ENCODE measurements around the gene RALGPS1. TPM values are rescaled to one million over a fixed set of nuclear protein-coding genes. Genes with fewer than 3 reads are reported as not detected.

The RALGPS1 gene
- total RNA-seq, 1 experiment from 2014 or later, result 18.6 TPM

GRCh38 chr9:126982215-126983002, 67.8 kb downstream of the RALGPS1 start:
- Histone ChIP-seq H4K20me1 (ENCODE audit: control insufficient read depth, insufficient read depth, insufficient read length) (no peaks in the 10 kb centered on the region), H3K27me3 (ENCODE audit: insufficient read depth, low read length) (no peaks in the 10 kb centered on the region), H2AFZ (ENCODE audit: low read length) (no peak overlapping the region), H3K4me1 (ENCODE audit: insufficient read depth, low read length) (no peaks in the 10 kb centered on the region), H2AK5ac (ENCODE audit: insufficient read length, low read length) (no peak overlapping the region), H3K56ac (ENCODE audit: insufficient read length, low read depth, low read length) (no peak overlapping the region), H2BK20ac (ENCODE audit: low read depth, low read length, poor library complexity, severe bottlenecking) (no peak overlapping the region), H3K79me2 (ENCODE audit: insufficient read depth, low read length) (no peaks in the 10 kb centered on the region), H3K9me3 (ENCODE audit: control insufficient read depth, low read depth, low read length) (no peaks in the 10 kb centered on the region), H4K8ac (replicated peaks; ENCODE audit: insufficient read length, low read depth, low read length) (no peak overlapping the region), H2BK12ac (ENCODE audit: insufficient read length, low read depth, low read length) (no peak overlapping the region), H3K14ac (ENCODE audit: insufficient read depth, low read length) (no peak overlapping the region), H3K9ac (ENCODE audit: extremely low read depth, insufficient read length, low read length) (no peak overlapping the region), H3K4ac (ENCODE audit: low read depth, low read length) (no peak overlapping the region), H3K4me2 (ENCODE audit: insufficient read depth, insufficient read length, low read length) (no peak overlapping the region), H2BK15ac (ENCODE audit: low read depth, low read length) (no peak overlapping the region), H3K23me2 (ENCODE audit: insufficient read length, low read depth, low read length, poor library complexity, severe bottlenecking) (no peaks in the 10 kb centered on the region), H3K79me1 (ENCODE audit: insufficient read depth, low read depth, low read length, poor library complexity, severe bottlenecking) (no peaks in the 10 kb centered on the region), H4K91ac (ENCODE audit: insufficient read length, low read depth, low read length) (no peak overlapping the region), H3T11ph (ENCODE audit: low read length) (no peak overlapping the region), H3K27ac (ENCODE audit: insufficient read length, low read depth, low read length) (no peak overlapping the region), H3K18ac (ENCODE audit: insufficient read length, low read depth, low read length) (no peak overlapping the region), H3K23ac (ENCODE audit: insufficient read length, low read depth, low read length) (no peak overlapping the region), H2BK120ac (ENCODE audit: low read depth, low read length, poor library complexity, severe bottlenecking) (no peak overlapping the region), H2BK5ac (ENCODE audit: insufficient read length, low read length) (no peak overlapping the region), H4K5ac (ENCODE audit: insufficient read length, low read depth, low read length) (no peak overlapping the region)
- Mint-ChIP-seq H3K4me1 (0 out of 4 replicates have a peak, but pooled peaks cover 3% of the 10 kb centered on the region in 2 experiments), H3K27ac (no peak overlapping the region), H3K36me3 (ENCODE audit: insufficient read depth in 1 of 3, low read depth in 3 of 3) (peaks cover 0 to 2% (median 0%) of the 10 kb centered on the region in 3 experiments; a peak in 1 of 7 replicates), H3K9me3 (0 out of 5 replicates have a peak, but pooled peaks cover 0 to 2% of the 10 kb centered on the region in 2 experiments), H3K4me3 (no peak overlapping the region), H3K27me3 (ENCODE audit: low read depth) (no peaks in the 10 kb centered on the region)
- no CpG with 5 or more reads among the region's 5 CpGs for whole genome bisulfite sequencing (ENCODE audit: extremely low coverage, insufficient read length, low lambda C conversion rate)
- TF ChIP-seq, protein P1, sequence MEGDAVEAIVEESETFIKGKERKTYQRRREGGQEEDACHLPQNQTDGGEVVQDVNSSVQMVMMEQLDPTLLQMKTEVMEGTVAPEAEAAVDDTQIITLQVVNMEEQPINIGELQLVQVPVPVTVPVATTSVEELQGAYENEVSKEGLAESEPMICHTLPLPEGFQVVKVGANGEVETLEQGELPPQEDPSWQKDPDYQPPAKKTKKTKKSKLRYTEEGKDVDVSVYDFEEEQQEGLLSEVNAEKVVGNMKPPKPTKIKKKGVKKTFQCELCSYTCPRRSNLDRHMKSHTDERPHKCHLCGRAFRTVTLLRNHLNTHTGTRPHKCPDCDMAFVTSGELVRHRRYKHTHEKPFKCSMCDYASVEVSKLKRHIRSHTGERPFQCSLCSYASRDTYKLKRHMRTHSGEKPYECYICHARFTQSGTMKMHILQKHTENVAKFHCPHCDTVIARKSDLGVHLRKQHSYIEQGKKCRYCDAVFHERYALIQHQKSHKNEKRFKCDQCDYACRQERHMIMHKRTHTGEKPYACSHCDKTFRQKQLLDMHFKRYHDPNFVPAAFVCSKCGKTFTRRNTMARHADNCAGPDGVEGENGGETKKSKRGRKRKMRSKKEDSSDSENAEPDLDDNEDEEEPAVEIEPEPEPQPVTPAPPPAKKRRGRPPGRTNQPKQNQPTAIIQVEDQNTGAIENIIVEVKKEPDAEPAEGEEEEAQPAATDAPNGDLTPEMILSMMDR (conservative IDR thresholded peaks at IDR 0.05), result no peak
- no peak for DNase-seq

All from H9 (cell line).